ENCODE results near the gene CLEC9A.

DNA sequence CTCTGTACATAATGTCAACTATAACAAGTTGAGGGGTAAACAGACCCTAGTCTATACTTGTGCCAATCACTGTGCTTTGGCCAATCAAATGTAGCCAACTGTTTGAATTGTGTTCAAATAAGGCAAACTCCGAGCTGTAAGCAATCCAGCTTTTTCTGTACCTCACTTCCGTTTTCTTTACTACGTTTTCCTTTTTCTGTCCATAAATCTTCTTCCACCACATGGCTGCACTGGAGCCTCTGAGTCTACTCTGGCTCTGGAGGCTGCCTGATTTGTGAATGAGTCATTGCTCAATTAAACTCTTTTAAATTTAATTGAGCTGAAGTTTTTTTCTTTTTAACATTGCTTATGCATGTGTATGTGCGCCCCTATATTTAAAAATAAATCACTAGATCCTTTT is 38.6 kb downstream of the CLEC9A start:
- TF ChIP-seq, protein P1, sequence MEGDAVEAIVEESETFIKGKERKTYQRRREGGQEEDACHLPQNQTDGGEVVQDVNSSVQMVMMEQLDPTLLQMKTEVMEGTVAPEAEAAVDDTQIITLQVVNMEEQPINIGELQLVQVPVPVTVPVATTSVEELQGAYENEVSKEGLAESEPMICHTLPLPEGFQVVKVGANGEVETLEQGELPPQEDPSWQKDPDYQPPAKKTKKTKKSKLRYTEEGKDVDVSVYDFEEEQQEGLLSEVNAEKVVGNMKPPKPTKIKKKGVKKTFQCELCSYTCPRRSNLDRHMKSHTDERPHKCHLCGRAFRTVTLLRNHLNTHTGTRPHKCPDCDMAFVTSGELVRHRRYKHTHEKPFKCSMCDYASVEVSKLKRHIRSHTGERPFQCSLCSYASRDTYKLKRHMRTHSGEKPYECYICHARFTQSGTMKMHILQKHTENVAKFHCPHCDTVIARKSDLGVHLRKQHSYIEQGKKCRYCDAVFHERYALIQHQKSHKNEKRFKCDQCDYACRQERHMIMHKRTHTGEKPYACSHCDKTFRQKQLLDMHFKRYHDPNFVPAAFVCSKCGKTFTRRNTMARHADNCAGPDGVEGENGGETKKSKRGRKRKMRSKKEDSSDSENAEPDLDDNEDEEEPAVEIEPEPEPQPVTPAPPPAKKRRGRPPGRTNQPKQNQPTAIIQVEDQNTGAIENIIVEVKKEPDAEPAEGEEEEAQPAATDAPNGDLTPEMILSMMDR (IDR thresholded peaks at IDR 0.05) = no peak
- no peak for TF ChIP-seq POLR2A (IDR thresholded peaks at IDR 0.05)
